DOHH2 (cell line): Measurements from ENCODE around the gene GNAO1.

Source experiments
- H3F3A ChIP-seq: fragments of 200-600 bp; sonication (generic), shearing (Covaris generic); 2 replicates; pipeline ENCODE4 v1.6.0; 2016; ENCODE audit warnings: antibody characterized with exemption, mild to moderate bottlenecking; ENCODE audit not compliant: control insufficient read depth, insufficient read depth
- H3K27ac ChIP-seq: fragments of 200-600 bp; sonication (generic); 2 replicates; pipeline ENCODE4 v1.5.1; 2014; ENCODE audit warnings: low read depth, mild to moderate bottlenecking, low read length, moderate library complexity
- H3K27me3 ChIP-seq: fragments of 200-600 bp; sonication (generic); 2 replicates; pipeline ENCODE4 v1.6.1; 2014; ENCODE audit warnings: mild to moderate bottlenecking, low read length, mixed read lengths; ENCODE audit not compliant: control insufficient read depth
- H3K36me3 ChIP-seq: fragments of 200-600 bp; sonication (generic); 2 replicates; pipeline ENCODE4 v1.6.1; 2014; ENCODE audit warnings: mild to moderate bottlenecking, low read length, moderate library complexity, mixed read lengths; ENCODE audit not compliant: control insufficient read depth
- H3K4me1 ChIP-seq: fragments of 200-600 bp; sonication (generic); 2 replicates; pipeline ENCODE4 v1.6.1; 2014; ENCODE audit warnings: mild to moderate bottlenecking, low read length, mixed read lengths; ENCODE audit not compliant: control insufficient read depth
- H3K4me2 ChIP-seq: fragments of 200-600 bp; sonication (generic); 2 replicates; pipeline ENCODE4 v1.6.0; 2014; ENCODE audit warnings: mild to moderate bottlenecking, low read length, moderate library complexity
- H3K4me3 ChIP-seq: fragments of 200-600 bp; sonication (generic); 2 replicates; pipeline ENCODE4 v1.5.1; 2014; ENCODE audit warnings: mild to moderate bottlenecking, low read length, mixed read lengths
- H3K79me2 ChIP-seq: fragments of 200-600 bp; sonication (generic); 2 replicates; pipeline ENCODE4 v1.6.1; 2014; ENCODE audit warnings: mild to moderate bottlenecking, low read length, mixed read lengths; ENCODE audit not compliant: control insufficient read depth
- H3K9me2 ChIP-seq: fragments of 200-600 bp; sonication (generic); replicated peaks from 2 replicates; pipeline ENCODE4 v1.6.1; 2014; ENCODE audit warnings: mild to moderate bottlenecking, low read length, mixed read lengths; ENCODE audit not compliant: control insufficient read depth
- H3K9me3 ChIP-seq: fragments of 200-600 bp; sonication (generic); 2 replicates; pipeline ENCODE4 v1.6.1; 2014; ENCODE audit warnings: antibody characterized with exemption, low read length, mixed read lengths; ENCODE audit not compliant: control insufficient read depth, insufficient read depth
- H4K20me1 ChIP-seq: fragments of 200-600 bp; sonication (generic); 2 replicates; pipeline ENCODE4 v1.6.0; 2014; ENCODE audit warnings: low read depth, mild to moderate bottlenecking, antibody characterized with exemption, low read length, moderate library complexity; ENCODE audit not compliant: control insufficient read depth, insufficient read depth
- EZH2phosphoT487 ChIP-seq: fragments of 200-600 bp; sonication (generic); IDR thresholded peaks from 2 replicates; pipeline ENCODE4 v1.6.1; 2017; ENCODE audit warnings: borderline replicate concordance, mild to moderate bottlenecking, antibody characterized with exemption, low read length, moderate library complexity, mixed read lengths
- TF ChIP-seq, protein P1 (sequence below): fragments of 200-600 bp; sonication (generic); IDR thresholded peaks from one replicate; pipeline ENCODE4 v1.5.1; 2014; ENCODE audit warnings: antibody characterized with exemption, mild to moderate bottlenecking, low read depth, low read length; ENCODE audit not compliant: poor library complexity, severe bottlenecking

GNAO1 gene

DNA sequence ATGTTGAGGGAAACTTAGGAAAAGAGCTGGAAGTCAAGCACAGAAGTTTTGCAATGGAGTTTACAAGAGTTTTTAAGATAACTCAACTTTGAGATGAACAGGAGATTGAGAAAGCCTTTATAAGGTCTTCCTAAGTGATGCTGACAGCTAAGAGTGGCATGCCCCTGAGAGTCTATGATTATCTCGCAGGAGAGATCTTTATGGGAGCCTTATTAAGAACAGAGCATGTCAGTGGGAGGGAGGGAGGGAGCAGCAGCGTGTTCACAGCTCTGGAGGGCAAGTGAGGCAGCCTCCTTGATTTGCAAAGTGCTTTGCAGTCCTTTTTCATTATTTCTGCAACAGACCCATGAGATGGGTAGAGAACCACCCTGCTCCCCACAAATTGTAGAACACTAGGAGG, 30.7 kb downstream of the GNAO1 start:
- TF ChIP-seq EZH2phosphoT487: no peak
- TF ChIP-seq, protein P1, sequence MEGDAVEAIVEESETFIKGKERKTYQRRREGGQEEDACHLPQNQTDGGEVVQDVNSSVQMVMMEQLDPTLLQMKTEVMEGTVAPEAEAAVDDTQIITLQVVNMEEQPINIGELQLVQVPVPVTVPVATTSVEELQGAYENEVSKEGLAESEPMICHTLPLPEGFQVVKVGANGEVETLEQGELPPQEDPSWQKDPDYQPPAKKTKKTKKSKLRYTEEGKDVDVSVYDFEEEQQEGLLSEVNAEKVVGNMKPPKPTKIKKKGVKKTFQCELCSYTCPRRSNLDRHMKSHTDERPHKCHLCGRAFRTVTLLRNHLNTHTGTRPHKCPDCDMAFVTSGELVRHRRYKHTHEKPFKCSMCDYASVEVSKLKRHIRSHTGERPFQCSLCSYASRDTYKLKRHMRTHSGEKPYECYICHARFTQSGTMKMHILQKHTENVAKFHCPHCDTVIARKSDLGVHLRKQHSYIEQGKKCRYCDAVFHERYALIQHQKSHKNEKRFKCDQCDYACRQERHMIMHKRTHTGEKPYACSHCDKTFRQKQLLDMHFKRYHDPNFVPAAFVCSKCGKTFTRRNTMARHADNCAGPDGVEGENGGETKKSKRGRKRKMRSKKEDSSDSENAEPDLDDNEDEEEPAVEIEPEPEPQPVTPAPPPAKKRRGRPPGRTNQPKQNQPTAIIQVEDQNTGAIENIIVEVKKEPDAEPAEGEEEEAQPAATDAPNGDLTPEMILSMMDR: no peak
- no peak overlapping the region for H3K4me3 ChIP-seq

DNA sequence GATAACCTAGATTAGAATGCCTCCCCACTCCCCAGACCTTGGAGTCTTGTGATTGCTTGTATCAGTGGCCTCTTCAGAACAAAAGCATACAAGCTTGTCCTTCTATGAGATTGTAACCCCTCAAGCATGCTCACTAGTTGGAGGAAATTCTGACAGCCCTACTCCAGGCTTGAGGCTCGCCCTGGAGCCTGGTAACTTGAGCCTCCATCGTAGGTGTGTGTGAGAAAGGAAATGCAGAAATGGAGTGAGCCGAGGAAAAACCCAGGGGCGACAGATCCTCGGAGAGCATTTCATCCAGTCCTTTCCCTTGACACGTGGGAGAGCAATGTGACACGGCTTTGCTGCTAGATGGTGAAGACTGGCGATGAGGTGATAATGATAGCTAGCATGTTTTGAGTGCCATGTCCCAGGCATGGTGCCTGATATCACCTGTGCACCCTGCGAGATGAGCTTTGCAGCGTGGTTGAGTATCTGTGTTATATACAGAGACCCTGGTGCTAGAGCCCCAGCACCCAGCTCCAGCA, 31.2 kb downstream of the GNAO1 start:
- no peak overlapping the region for H3K4me3 ChIP-seq
- no peaks in the 10 kb centered on the region for H3K79me2 ChIP-seq
- H3K4me1 ChIP-seq: no peaks in the 10 kb centered on the region
- H3K9me3 ChIP-seq: no peaks in the 10 kb centered on the region
- no peaks in the 10 kb centered on the region for H3F3A ChIP-seq
- H3K36me3 ChIP-seq: no peaks in the 10 kb centered on the region
- H3K9me2 ChIP-seq: no peaks in the 10 kb centered on the region
- TF ChIP-seq, protein P1: no peak
- no peaks in the 10 kb centered on the region for H4K20me1 ChIP-seq
- no peaks in the 10 kb centered on the region for H3K27me3 ChIP-seq
- H3K27ac ChIP-seq: no peak overlapping the region
- H3K4me2 ChIP-seq: no peak overlapping the region

More for the DNA sequence above, 30.7 kb downstream of the GNAO1 start:
- Histone ChIP-seq H4K20me1 (no peaks in the 10 kb centered on the region), H3K27ac (no peak overlapping the region), H3K9me2 (no peaks in the 10 kb centered on the region), H3F3A (no peaks in the 10 kb centered on the region), H3K79me2 (no peaks in the 10 kb centered on the region), H3K4me1 (no peaks in the 10 kb centered on the region), H3K4me2 (no peak overlapping the region), H3K9me3 (no peaks in the 10 kb centered on the region), H3K36me3 (no peaks in the 10 kb centered on the region), H3K27me3 (no peaks in the 10 kb centered on the region)

DNA sequence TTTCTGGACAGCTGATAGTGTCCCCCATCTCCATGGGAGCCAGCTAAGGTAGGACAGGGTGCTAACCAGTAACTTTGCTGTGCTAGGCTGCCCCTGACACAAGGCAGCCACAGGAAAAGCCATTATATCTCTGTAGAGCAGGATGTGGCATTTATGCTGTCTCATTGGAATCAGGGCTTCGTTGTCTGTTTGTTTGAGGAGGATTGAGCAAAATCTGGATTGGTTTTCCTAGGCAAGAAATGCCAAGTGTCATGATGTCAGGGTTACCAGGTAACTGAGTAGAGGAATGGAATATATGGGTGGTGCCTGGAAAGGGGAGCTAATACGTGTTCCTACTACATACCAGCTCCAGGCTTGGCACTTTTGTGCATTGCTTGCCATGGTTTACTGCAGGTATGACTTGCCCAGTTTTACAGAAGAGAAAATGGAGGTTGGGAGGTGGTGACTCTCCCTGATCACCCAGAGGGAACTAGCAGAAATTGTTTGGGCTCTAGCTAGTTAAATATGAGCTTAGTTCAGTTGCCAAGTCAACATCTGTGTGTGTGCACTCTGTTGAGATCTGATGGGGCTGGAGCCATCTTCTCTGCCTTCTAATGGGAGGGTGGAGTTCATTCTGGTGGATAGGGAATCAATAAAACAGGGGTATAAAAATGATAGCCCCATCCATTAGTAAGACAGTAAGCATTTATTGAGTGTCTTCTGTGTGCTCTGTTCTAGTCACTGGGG, 33.9 kb downstream of the GNAO1 start:
- no peaks in the 10 kb centered on the region for H3K4me1 ChIP-seq
- no peaks in the 10 kb centered on the region for H3K9me3 ChIP-seq
- H3K79me2 ChIP-seq: no peaks in the 10 kb centered on the region
- H3K4me3 ChIP-seq: no peak overlapping the region
- H3K27me3 ChIP-seq: no peaks in the 10 kb centered on the region
- no peak overlapping the region for H3K27ac ChIP-seq
- no peaks in the 10 kb centered on the region for H3F3A ChIP-seq
- TF ChIP-seq, protein P1: no peak
- no peak for TF ChIP-seq EZH2phosphoT487
- no peak overlapping the region for H3K4me2 ChIP-seq
- no peaks in the 10 kb centered on the region for H4K20me1 ChIP-seq
- no peaks in the 10 kb centered on the region for H3K36me3 ChIP-seq
- H3K9me2 ChIP-seq: no peaks in the 10 kb centered on the region
